ENCODE results near the gene KANSL1.

Gene KANSL1

GRCh38 chr17:45998987-45999899 lies 194.0 kb downstream of the KANSL1 start, which contains the start of gene STH:
STH (plus strand) TSS chr17:45999250; CDS start chr17:45999280, 30 bp downstream.
- DNase-seq (ENCODE audit: low read depth in 2 of 2), result no peak

DNA sequence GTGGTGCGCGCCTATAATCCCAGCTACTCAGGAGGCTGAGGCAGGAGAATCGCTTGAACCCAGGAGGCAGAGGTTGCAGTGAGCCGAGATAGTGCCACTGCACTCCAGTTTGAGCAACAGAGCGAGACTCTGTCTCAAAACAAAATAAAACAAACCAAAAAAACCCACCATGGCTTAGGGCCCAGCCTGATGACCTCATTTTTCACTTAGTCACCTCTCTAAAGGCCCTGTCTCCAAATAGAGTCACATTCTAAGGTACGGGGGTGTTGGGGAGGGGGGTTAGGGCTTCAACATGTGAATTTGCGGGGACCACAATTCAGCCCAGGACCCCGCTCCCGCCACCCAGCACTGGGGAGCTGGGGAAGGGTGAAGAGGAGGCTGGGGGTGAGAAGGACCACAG lies 195.6 kb downstream of the KANSL1 start:
- DNase-seq (ENCODE audit: low read depth in 2 of 2), result no peak

DNA sequence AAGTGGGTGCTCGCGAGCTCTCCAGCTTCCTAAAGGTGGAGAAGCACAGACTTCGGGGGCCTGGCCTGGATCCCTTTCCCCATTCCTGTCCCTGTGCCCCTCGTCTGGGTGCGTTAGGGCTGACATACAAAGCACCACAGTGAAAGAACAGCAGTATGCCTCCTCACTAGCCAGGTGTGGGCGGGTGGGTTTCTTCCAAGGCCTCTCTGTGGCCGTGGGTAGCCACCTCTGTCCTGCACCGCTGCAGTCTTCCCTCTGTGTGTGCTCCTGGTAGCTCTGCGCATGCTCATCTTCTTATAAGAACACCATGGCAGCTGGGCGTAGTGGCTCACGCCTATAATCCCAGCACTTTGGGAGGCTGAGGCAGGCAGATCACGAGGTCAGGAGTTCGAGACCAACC lies 196.1 kb downstream of the KANSL1 start:
- no peak for DNase-seq (ENCODE audit: low read depth in 2 of 2)

GRCh38 chr17:45996282-45996937 lies 196.8 kb downstream of the KANSL1 start:
- no peak for DNase-seq (ENCODE audit: low read depth in 2 of 2)

DNA sequence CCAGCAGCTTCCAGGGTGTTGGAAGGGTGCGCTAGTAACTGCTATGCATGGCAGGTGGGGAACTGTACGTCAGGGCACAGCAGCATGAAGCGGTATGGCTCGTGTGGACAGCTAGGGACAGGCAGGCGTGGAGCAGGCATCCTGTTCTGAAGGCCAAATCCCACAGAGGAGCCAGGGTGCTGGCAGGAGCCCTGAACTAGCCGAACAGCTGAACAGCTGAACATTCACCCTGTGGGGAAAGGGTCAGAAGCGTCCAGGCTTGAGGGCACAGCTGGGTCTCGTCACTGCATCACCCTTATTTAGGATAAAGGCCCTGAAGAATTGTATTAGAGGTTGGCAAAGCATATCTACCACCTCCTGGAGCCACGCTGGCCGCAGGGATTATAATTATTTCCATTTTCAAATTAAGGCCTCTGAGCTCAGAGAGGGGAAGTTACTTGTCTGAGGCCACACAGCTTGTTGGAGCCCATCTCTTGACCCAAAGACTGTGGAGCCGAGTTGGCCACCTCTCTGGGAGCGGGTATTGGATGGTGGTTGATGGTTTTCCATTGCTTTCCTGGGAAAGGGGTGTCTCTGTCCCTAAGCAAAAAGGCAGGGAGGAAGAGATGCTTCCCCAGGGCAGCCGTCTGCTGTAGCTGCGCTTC lies 197.5 kb downstream of the KANSL1 start:
- no peak for DNase-seq (ENCODE audit: low read depth in 2 of 2)

DNA sequence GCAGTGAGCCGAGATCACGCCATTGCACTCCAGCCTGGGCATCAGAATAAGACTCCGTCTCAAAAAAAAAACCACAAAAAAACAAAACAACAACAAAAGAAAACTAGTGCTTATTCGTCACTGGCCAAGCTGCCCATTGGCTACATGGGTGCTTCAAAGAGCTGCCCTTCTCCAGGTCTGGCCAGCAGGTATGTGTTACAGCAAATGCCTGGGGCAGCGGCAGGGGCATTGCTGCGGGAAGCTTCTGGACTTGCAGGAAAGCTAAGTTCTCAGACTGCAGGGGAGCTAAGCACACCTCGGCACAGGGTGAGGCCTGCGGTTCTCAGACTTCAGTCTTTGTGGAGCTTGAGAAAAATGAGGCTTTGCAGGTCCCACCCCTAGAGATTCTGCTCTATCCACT lies 198.2 kb downstream of the KANSL1 start:
- DNase-seq (ENCODE audit: low read depth in 2 of 2), result no peak

DNA sequence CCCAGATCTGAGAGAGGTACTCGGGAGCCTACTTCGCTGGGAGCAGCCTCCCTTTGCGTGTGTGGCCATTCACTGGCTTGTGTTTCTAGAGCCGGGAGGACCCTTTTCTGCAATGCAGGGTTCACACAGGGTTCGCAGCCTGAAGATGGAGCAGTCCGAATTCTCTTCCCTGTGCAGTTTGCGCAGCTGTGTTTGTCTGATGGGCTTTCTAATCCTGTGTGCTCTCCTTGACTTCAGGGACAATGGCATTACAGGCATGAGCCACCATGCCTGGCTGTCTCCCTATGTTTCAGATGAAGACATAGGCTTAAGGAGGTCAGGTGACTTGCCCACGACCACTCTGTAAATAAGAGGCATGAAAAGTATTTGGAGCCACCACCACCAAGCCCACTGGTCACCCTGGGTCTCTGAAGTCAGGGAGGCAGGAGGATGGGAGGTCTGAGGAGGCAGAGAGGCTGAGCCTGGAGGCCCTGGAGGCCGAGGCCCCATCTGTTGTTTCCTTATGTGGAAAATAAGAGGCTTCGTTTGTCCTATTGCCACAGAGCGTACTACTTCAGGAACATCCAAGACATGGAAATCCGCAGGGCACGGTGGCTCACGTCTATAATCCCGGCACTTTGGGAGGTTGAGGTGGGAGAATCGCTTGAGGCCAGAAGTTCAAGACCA lies 199.1 kb downstream of the KANSL1 start:
- no peak for DNase-seq (ENCODE audit: low read depth in 2 of 2)

GRCh38 chr17:45992904-45993303 lies 200.3 kb downstream of the KANSL1 start:
- no peak for DNase-seq (ENCODE audit: low read depth in 2 of 2)

DNA sequence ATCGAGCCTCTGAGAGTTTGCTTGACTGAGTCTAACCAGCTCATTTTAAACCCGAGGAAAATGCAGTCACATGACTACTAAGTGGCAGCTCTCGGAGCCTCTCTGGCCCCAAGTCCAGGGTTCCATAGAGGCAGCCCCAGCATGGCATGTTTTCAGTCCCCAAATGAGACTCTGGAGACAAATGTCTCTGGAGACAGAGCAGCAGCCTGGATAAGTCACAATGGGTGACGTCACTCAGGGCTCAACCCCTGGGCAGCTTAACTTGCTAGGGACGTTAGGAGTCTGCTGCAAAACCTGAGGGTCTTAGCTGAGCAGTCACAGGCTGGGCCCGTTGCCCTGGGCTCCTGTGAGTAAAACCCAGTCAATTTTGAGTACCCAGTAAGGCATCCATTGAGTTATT lies 201.1 kb downstream of the KANSL1 start:
- no peak for DNase-seq (ENCODE audit: low read depth in 2 of 2)

- no peak for DNase-seq (ENCODE audit: low read depth in 2 of 2)
Observed at GRCh38 chr17:45991341-45991740, 201.9 kb downstream of the KANSL1 start.

DNA sequence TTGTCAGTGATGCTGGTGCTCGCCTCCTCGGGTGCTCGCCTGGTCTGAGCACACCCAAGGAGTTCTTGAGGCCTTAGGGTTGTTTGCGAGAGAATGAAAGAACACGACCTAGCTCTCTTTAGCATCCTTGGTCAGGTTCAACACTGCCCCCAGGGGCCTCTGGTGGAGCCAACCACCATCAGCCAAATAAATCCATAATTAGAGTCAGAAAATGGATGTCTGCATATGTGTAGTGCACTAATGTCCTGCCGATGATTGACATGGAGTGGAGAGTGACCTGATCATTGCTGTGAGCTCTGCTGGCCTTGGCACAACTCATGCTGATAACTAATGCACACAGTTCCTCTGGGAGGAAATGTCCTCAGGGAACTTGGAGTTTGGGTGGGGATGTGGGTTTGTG lies 202.3 kb downstream of the KANSL1 start:
- no peak for DNase-seq (ENCODE audit: low read depth in 2 of 2)

DNA sequence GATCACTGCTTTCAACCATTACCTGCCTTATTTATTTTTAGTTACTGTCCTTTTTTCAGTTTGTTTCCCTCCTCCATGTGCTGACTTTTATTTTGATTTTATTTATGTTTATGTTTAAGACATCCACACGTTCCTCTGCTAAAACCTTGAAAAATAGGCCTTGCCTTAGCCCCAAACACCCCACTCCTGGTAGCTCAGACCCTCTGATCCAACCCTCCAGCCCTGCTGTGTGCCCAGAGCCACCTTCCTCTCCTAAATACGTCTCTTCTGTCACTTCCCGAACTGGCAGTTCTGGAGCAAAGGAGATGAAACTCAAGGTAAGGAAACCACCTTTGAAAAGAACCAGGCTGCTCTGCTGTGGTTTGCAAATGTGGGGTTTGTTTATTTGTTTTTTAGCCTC lies 203.5 kb downstream of the KANSL1 start:
- DNase-seq (ENCODE audit: low read depth in 2 of 2), result no peak

- no peak for DNase-seq (ENCODE audit: low read depth in 2 of 2)
Observed at GRCh38 chr17:45987706-45988105, 205.5 kb downstream of the KANSL1 start.

DNA sequence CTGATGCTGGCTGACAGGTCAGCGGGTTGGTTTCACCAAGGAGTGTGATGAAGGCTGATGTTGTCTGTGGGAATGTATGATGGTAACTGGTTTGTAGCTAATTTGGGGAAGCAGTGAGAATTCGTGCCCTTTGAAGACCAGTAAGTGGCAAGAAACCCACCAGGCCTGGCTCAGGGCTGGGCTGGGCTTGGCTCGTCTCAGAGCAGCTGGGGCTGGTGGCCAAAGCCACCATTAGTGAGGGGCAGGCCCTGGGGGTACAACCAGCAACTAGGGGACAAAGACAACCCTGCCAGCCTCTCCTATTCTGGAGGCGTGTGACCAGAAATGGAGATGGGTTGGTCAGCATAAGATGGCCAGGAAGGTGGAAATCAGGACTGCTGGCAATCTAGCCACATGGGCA lies 207.2 kb downstream of the KANSL1 start:
- DNase-seq (ENCODE audit: low read depth in 2 of 2), result no peak

DNA sequence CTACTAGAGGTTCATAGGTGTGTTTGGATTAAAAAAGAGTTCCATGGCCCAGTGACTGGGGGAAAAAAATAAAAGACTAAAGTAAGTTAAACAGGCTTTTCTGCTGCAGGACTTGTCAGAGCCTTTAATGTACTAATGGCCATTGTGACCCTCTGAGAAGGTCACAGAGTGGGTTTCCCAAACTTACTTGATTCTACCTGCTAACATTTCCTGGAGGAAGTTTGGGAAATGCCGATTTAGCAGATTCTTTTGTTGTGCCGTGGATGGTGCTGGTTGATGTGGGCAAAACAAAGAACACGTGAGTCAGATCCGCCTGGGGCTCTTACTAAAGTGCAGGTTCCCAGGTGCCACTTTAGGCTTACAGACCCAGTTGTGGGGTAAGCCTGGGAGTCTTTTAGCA lies 207.8 kb downstream of the KANSL1 start:
- DNase-seq (ENCODE audit: low read depth in 2 of 2), result no peak

DNA sequence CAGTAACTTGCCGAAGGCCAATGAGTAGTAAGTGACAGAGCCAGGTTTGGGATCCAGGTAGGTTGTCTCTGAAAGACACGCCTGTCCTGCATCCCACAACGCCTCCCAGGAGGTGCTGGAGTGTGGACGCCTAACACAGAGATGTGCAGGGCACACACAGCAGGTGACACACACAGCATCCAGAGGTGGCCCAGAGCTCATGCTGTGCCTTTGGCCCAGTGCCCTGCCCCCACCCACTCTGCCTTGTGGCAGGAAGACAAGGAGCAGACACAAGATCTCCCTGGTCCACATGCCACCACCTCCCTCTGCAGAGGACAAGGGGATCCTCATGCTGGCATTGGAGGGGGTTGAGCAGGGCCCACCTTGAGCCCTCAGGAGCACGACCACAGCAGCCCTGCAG lies 208.9 kb downstream of the KANSL1 start:
- DNase-seq (ENCODE audit: low read depth in 2 of 2), result no peak

DNA sequence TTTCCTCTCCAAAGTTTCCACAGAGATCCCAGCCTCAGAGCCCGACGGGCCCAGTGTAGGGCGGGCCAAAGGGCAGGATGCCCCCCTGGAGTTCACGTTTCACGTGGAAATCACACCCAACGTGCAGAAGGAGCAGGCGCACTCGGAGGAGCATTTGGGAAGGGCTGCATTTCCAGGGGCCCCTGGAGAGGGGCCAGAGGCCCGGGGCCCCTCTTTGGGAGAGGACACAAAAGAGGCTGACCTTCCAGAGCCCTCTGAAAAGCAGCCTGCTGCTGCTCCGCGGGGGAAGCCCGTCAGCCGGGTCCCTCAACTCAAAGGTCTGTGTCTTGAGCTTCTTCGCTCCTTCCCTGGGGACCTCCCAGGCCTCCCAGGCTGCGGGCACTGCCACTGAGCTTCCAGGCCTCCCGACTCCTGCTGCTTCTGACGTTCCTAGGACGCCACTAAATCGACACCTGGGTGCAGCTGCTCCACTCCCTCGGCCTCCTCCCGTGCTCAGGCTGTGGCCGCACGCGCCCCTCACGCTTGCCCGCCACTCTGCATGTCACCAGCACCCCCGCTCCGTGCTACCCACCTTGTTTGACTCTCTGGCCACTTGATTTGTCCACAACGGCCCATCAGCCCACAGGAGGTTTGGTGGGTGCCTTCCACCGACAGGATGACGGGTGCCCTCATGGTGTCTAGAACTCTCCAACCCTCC lies 209.5 kb downstream of the KANSL1 start:
- no peak for DNase-seq (ENCODE audit: low read depth in 2 of 2)

DNA sequence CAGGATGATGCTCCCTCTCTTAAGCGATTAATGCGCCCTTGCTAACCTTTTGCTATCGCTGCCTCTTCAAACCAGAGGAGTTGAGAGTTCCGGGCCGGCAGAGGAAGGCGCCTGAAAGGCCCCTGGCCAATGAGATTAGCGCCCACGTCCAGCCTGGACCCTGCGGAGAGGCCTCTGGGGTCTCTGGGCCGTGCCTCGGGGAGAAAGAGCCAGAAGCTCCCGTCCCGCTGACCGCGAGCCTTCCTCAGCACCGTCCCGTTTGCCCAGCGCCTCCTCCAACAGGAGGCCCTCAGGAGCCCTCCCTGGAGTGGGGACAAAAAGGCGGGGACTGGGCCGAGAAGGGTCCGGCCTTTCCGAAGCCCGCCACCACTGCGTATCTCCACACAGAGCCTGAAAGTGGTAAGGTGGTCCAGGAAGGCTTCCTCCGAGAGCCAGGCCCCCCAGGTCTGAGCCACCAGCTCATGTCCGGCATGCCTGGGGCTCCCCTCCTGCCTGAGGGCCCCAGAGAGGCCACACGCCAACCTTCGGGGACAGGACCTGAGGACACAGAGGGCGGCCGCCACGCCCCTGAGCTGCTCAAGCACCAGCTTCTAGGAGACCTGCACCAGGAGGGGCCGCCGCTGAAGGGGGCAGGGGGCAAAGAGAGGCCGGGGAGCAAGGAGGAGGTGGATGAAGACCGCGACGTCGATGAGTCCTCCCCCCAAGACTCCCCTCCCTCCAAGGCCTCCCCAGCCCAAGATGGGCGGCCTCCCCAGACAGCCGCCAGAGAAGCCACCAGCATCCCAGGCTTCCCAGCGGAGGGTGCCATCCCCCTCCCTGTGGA lies 210.2 kb downstream of the KANSL1 start:
- no peak for DNase-seq (ENCODE audit: low read depth in 2 of 2)

DNA sequence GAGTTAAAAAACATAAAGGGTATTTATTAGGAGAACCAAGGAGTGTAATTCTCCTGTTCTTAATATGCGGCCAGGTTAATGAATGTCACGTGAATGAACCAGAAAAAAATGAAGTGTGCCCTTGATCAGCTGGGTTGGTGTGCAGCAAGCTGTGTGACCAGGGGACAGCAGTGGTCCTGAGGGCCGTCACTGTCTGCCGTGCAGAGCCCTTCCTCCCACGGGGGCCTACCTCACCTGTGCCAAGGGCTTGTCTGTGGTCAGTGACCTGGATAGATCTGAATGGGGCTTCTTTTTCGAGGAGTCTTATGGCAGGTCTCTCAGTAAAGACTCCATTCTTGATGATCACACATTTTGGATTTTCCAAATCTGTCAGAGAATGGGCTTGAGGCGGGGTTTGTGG lies 211.9 kb downstream of the KANSL1 start:
- no peak for DNase-seq (ENCODE audit: low read depth in 2 of 2)

GRCh38 chr17:45980855-45981254 lies 212.4 kb downstream of the KANSL1 start:
- no peak for DNase-seq (ENCODE audit: low read depth in 2 of 2)

Measured in stimulated activated CD8-positive, alpha-beta memory T cell treated with anti-CD3 and anti-CD28 coated beads, Interleukin-15, amount 100 ng/mL, for 48 hours (primary cell).